Stimulated activated CD4-positive, alpha-beta T cell treated with anti-CD3 and anti-CD28 coated beads, Interleukin-1b, Interleukin-23, amount 100 ng/mL, for 4 hours (primary cell): ENCODE data around the gene RTN4.
"Not testable (repeated sequence)": the region's sequence is repeated elsewhere in the genome, so short reads cannot be mapped to it uniquely, and the experiment has no call there.

ENCODE experiments used
- DNase-seq, 2 donors: peaks; one replicate each; pipeline ENCODE4 v3.0.0-alpha.2; 2020; ENCODE audit warnings: low read depth in 2 of 2

Gene RTN4

GRCh38 chr2:55050100-55050994, at the start of gene RTN4:
TSS of gene RTN4 (minus strand) at chr2:55050451. CDS start at chr2:55050300, 151 bp downstream.
- peak; percentile 96 to 97 for DNase-seq

- no peak for DNase-seq
Measured at GRCh38 chr2:55099493-55099877, 49.2 kb upstream of the RTN4 start.

GRCh38 chr2:55097461-55098410, 47.5 kb upstream of the RTN4 start:
- no peak for DNase-seq

- no peak for DNase-seq
Measured at GRCh38 chr2:55097082-55097460, 46.8 kb upstream of the RTN4 start.

GRCh38 chr2:55096586-55096985, 46.3 kb upstream of the RTN4 start:
- no peak for DNase-seq

- no peak for DNase-seq
Measured at GRCh38 chr2:55093381-55093780, 43.1 kb upstream of the RTN4 start.

GRCh38 chr2:55092439-55092838, 42.2 kb upstream of the RTN4 start:
- DNase-seq = no peak

GRCh38 chr2:55091681-55092080, 41.4 kb upstream of the RTN4 start:
- not testable (repeated sequence) for DNase-seq

- no peak for DNase-seq
Measured at GRCh38 chr2:55090702-55091101, 40.5 kb upstream of the RTN4 start.

GRCh38 chr2:55089726-55090125, 39.5 kb upstream of the RTN4 start:
- DNase-seq = no peak

- DNase-seq = no peak
Measured at GRCh38 chr2:55088400-55088799, 38.1 kb upstream of the RTN4 start.

GRCh38 chr2:55087936-55088335, 37.7 kb upstream of the RTN4 start:
- DNase-seq = no peak

- no peak for DNase-seq
Measured at GRCh38 chr2:55087501-55087900, 37.2 kb upstream of the RTN4 start.

- DNase-seq = no peak
Measured at GRCh38 chr2:55085113-55086040, 35.1 kb upstream of the RTN4 start.

GRCh38 chr2:55084641-55085040, 34.4 kb upstream of the RTN4 start:
- DNase-seq = no peak

GRCh38 chr2:55080204-55080738, 30.0 kb upstream of the RTN4 start:
- no peak for DNase-seq

- no peak for DNase-seq
Measured at GRCh38 chr2:55078956-55079355, 28.7 kb upstream of the RTN4 start.

GRCh38 chr2:55076721-55077120, 26.5 kb upstream of the RTN4 start:
- DNase-seq = no peak

- DNase-seq = not testable (repeated sequence)
Measured at GRCh38 chr2:55076019-55076418, 25.8 kb upstream of the RTN4 start.

- DNase-seq = no peak
Measured at GRCh38 chr2:55073000-55073983, 23.0 kb upstream of the RTN4 start.
